Gastrocnemius medialis (tissue), 4 donors: ENCODE measurements around the gene RNF103.

Experiments
- CTCF ChIP-seq, 5 experiments: fragments of 450-650 bp in 3 of 5; fragments of 200-600 bp in 2 of 5; sonication (generic) in 2 of 5; IDR thresholded peaks in 4 of 5; conservative IDR thresholded peaks in 1 of 5; 1 replicate in 4 of 5; 2 replicates in 1 of 5; pipeline ENCODE4 v1.5.1; 2016 to 2019; ENCODE audit warnings: antibody characterized with exemption in 5 of 5, mild to moderate bottlenecking in 3 of 5, moderate library complexity in 3 of 5
- POLR2A ChIP-seq, 2 donors: fragments of 450-650 bp; IDR thresholded peaks; one replicate each; pipeline ENCODE4 v1.6.1; 2017; ENCODE audit warnings: antibody characterized with exemption in 2 of 2, mild to moderate bottlenecking in 2 of 2, moderate library complexity in 2 of 2

DNA sequence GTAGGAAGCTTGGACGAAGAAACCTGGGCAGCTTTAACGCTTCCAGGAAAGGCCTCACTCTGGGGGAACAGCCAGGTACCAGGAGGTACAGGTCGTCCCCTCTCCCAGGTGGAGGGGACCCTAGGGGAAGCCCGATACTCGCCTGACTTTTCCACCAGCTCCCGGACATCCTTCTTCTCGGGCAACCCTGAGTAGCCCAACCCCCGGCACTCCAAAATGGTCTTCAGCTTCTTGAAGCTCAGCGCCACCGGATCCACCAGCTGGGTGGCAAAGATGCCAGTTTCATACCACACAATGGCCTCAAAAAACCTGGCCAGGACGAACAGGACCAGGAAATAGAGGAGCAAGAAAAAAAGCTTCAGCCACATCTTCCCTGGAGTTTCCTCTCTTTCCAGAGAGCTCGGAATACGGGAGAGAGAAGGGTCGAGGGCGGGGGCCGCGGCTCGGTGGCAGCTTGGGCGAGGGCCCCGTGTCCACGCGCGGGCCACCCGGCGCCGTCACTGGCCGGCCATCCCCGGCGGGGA lies 1.1 kb downstream of the RNF103 start:
- TF ChIP-seq CTCF (IDR thresholded peaks at IDR 0.05 in 4 of 5, conservative IDR thresholded peaks at IDR 0.05 in 1 of 5) (no peak), POLR2A (IDR thresholded peaks at IDR 0.05) (no peak)
